IMR-90 (cell line): ENCODE data around the gene PCP4. TPM values are rescaled to one million over a fixed set of nuclear protein-coding genes. Genes with fewer than 3 reads are reported as not detected.

Experiments
- ATAC-seq: fragments of 200-7000 bp; cut with Tn5 transposase; 2 replicates; pipeline ENCODE4 v1.9.1; 2020; ENCODE audit warnings: low read depth, mild to moderate bottlenecking, moderate library complexity
- BruUV-seq: library from RNA; stranded (reverse); fragments of 400-500 nt; replicated peaks from 2 replicates; lab custom pipeline; 2021; lab: Mats Ljungman, UMichigan
- CTCF ChIA-PET: fragments of 300-600 bp; formaldehyde crosslinking; extraction: SDS; loops from one replicate; lab custom pipeline; 2021; ENCODE audit warnings: antibody characterized with exemption; lab: Yijun Ruan, JAX
- POLR2A ChIA-PET: fragments of 300-600 bp; sonication (Branson Sonifier 250); formaldehyde crosslinking; loops from one replicate; lab custom pipeline; 2022; ENCODE audit warnings: antibody characterized with exemption; ENCODE audit not compliant: unreplicated experiment; lab: Charles Lee
- DNase-seq: peaks from one replicate; pipeline ENCODE4 v3.0.0; 2013
- H2AFZ ChIP-seq: replicated peaks from 2 replicates; pipeline ENCODE3; 2013; ENCODE audit warnings: low read length, mild to moderate bottlenecking; ENCODE audit not compliant: poor library complexity
- H2AK5ac ChIP-seq: 2 replicates; pipeline ENCODE4 v1.6.1; 2013; ENCODE audit warnings: low read depth, low read length, inconsistent platforms
- H2AK9ac ChIP-seq: replicated peaks from 2 replicates; pipeline ENCODE3; 2013; ENCODE audit warnings: mild to moderate bottlenecking, low read depth, low read length, moderate library complexity; ENCODE audit not compliant: poor library complexity
- H2BK120ac ChIP-seq: 2 replicates; pipeline ENCODE4 v1.6.1; 2013; ENCODE audit warnings: low read depth, low read length, inconsistent platforms
- H2BK15ac ChIP-seq: 3 replicates; pipeline ENCODE4 v1.6.1; 2013; ENCODE audit warnings: low read depth, low read length, inconsistent platforms
- H2BK20ac ChIP-seq: 2 replicates; pipeline ENCODE4 v1.6.1; 2013; ENCODE audit warnings: low read depth, mild to moderate bottlenecking, inconsistent platforms, low read length, moderate library complexity
- H2BK5ac ChIP-seq: 2 replicates; pipeline ENCODE4 v1.6.1; 2013; ENCODE audit warnings: mild to moderate bottlenecking, low read depth, low read length, inconsistent platforms; ENCODE audit not compliant: poor library complexity, severe bottlenecking
- H3K14ac ChIP-seq: replicated peaks from 2 replicates; pipeline ENCODE4 v1.6.1; 2013; ENCODE audit warnings: low read depth, low read length, inconsistent platforms
- H3K18ac ChIP-seq: 2 replicates; pipeline ENCODE4 v1.6.1; 2013; ENCODE audit warnings: low read depth, low read length, control low read depth
- H3K23ac ChIP-seq: 2 replicates; pipeline ENCODE4 v1.6.1; 2013; ENCODE audit warnings: low read depth, low read length, inconsistent platforms
- H3K27ac ChIP-seq: 2 replicates; pipeline ENCODE4 v1.5.1; 2013; ENCODE audit warnings: mild to moderate bottlenecking, control low read depth, low read length; ENCODE audit not compliant: insufficient read depth
- H3K27me3 ChIP-seq: 2 replicates; pipeline ENCODE4 v1.6.1; 2013; ENCODE audit warnings: low read length; ENCODE audit not compliant: control insufficient read depth, insufficient read depth
- H3K36me3 ChIP-seq: 2 replicates; pipeline ENCODE4 v1.6.1; 2013; ENCODE audit warnings: low read length, mixed read lengths; ENCODE audit not compliant: control insufficient read depth, insufficient read depth
- H3K4ac ChIP-seq: 2 replicates; pipeline ENCODE4 v1.6.1; 2013; ENCODE audit warnings: low read depth, low read length, inconsistent platforms
- H3K4me1 ChIP-seq: 2 replicates; pipeline ENCODE4 v1.6.1; 2013; ENCODE audit warnings: low read length, mixed read lengths; ENCODE audit not compliant: control insufficient read depth, insufficient read depth
- H3K4me2 ChIP-seq: 2 replicates; pipeline ENCODE4 v1.6.1; 2013; ENCODE audit warnings: low read depth, mild to moderate bottlenecking, control low read depth, low read length, moderate library complexity
- H3K4me3 ChIP-seq: 2 replicates; pipeline ENCODE4 v1.5.1; 2013; ENCODE audit warnings: low read depth, mild to moderate bottlenecking, control low read depth, low read length, moderate library complexity; ENCODE audit not compliant: insufficient read depth
- H3K56ac ChIP-seq: 2 replicates; pipeline ENCODE4 v1.6.1; 2013; ENCODE audit warnings: low read length, inconsistent platforms; ENCODE audit not compliant: insufficient read depth; ENCODE audit errors: extremely low read depth
- H3K79me1 ChIP-seq, 2 experiments: 2 replicates each; pipeline ENCODE4 v1.6.1; 2013; ENCODE audit warnings: low read length in 2 of 2, inconsistent platforms in 1 of 2, low read depth in 1 of 2
- H3K9ac ChIP-seq: 2 replicates; pipeline ENCODE4 v1.6.1; 2013; ENCODE audit warnings: low read depth, low read length, control low read depth
- H3K9me1 ChIP-seq: 2 replicates; pipeline ENCODE4 v1.6.1; 2013; ENCODE audit warnings: low read length, inconsistent platforms; ENCODE audit not compliant: insufficient read depth
- H3K9me3 ChIP-seq: 2 replicates; pipeline ENCODE4 v1.6.1; 2013; ENCODE audit warnings: low read length; ENCODE audit not compliant: control insufficient read depth, insufficient read depth
- H4K20me1 ChIP-seq: 2 replicates; pipeline ENCODE4 v1.6.1; 2013; ENCODE audit warnings: low read length, inconsistent platforms; ENCODE audit not compliant: insufficient read depth
- H4K5ac ChIP-seq: 2 replicates; pipeline ENCODE4 v1.6.1; 2013; ENCODE audit warnings: mild to moderate bottlenecking, low read depth, low read length, control low read depth
- H4K8ac ChIP-seq, 2 experiments: 2 replicates each; pipeline ENCODE4 v1.6.1; 2013; ENCODE audit warnings: low read depth in 2 of 2, low read length in 2 of 2, control low read depth in 1 of 2, inconsistent platforms in 1 of 2
- H4K91ac ChIP-seq: 2 replicates; pipeline ENCODE4 v1.6.1; 2013; ENCODE audit warnings: low read depth, low read length, inconsistent platforms; ENCODE audit not compliant: insufficient read depth
- CEBPB ChIP-seq: IDR thresholded peaks from 2 replicates; pipeline ENCODE4 v1.6.1; 2012; ENCODE audit warnings: low read depth, low read length, improper control_type of control experiment
- MAFK ChIP-seq: IDR thresholded peaks from 2 replicates; pipeline ENCODE4 v1.6.1; 2012; ENCODE audit warnings: low read depth, low read length, improper control_type of control experiment
- MAZ ChIP-seq: IDR thresholded peaks from 2 replicates; pipeline ENCODE4 v1.6.1; 2012; ENCODE audit warnings: low read depth, mild to moderate bottlenecking, low read length, improper control_type of control experiment, moderate library complexity, borderline replicate concordance
- MXI1 ChIP-seq: IDR thresholded peaks from 2 replicates; pipeline ENCODE4 v1.6.1; 2012; ENCODE audit warnings: low read depth, mild to moderate bottlenecking, low read length, moderate library complexity, borderline replicate concordance
- POLR2A ChIP-seq: IDR thresholded peaks from 2 replicates; pipeline ENCODE4 v1.6.1; 2012; ENCODE audit warnings: mild to moderate bottlenecking, low read depth, low read length
- RAD21 ChIP-seq: IDR thresholded peaks from 2 replicates; pipeline ENCODE4 v1.6.1; 2012; ENCODE audit warnings: low read length, improper control_type of control experiment
- WGBS, 2 experiments: methylation state at CpG; one replicate each; pipeline versions ENCODE4 v1.1.5 to v1.1.7; 2013; ENCODE audit warnings: missing lambda C conversion rate in 2 of 2; ENCODE audit not compliant: insufficient read length in 1 of 2; ENCODE audit errors: extremely low coverage in 2 of 2; 5-methylcytosine and 5-hydroxymethylcytosine counted together
- dilution Hi-C: fragments of 300-500 bp; cut with HindIII; formaldehyde crosslinking; loops from one replicate; pipeline ENCODE4 v1.14.3; 2018; ENCODE audit warnings: low sequenced_read_pairs; ENCODE audit not compliant: unreplicated experiment
- in situ Hi-C: fragments of 300-500 bp; cut with MboI; formaldehyde crosslinking; loops from 3 replicates; pipeline ENCODE4 v1.14.3; 2019; ENCODE audit warnings: low sequenced_read_pairs, inconsistent platforms, mixed read lengths
- intact Hi-C: fragments of 100-400 bp; cut with micrococcal nuclease; formaldehyde crosslinking; loops from 2 replicates; pipeline ENCODE4 v1.10.0; 2022
- polyA plus RNA-seq, 3 experiments: library from polyadenylated mRNA; depleted of rRNA; stranded (reverse); fragments of >200 nt; gene quantifications; 2 replicates each; pipeline ENCODE4 v1.2.3, GENCODE V29; 2012; ENCODE audit warnings: low replicate concordance in 1 of 3
- total RNA-seq: library from RNA; depleted of rRNA; stranded (reverse); fragments of >200 nt; gene quantifications from 2 replicates; pipeline ENCODE4 v1.2.3, GENCODE V29; 2012
- TF ChIP-seq, protein P1 (sequence below): fragments of 150-350 bp; IDR thresholded peaks from 2 replicates; pipeline ENCODE4 v1.6.1; 2017; ENCODE audit warnings: mild to moderate bottlenecking, antibody characterized with exemption, low read length, low read depth

Gene PCP4
- total and polyA plus RNA-seq, 2 of the 4 experiments (the other 2 are of a cell fraction), result not detected

- H3K79me1 ChIP-seq, result no peaks in the 10 kb centered on the region
- no peak overlapping the region for H2AK5ac ChIP-seq
- no peak overlapping the region for H2BK20ac ChIP-seq
- H4K91ac ChIP-seq, result no peak overlapping the region
- no peak for TF ChIP-seq POLR2A
- TF ChIP-seq, protein P1, sequence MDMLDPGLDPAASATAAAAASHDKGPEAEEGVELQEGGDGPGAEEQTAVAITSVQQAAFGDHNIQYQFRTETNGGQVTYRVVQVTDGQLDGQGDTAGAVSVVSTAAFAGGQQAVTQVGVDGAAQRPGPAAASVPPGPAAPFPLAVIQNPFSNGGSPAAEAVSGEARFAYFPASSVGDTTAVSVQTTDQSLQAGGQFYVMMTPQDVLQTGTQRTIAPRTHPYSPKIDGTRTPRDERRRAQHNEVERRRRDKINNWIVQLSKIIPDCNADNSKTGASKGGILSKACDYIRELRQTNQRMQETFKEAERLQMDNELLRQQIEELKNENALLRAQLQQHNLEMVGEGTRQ, result no peak
- TF ChIP-seq MAZ, result no peak
- TF ChIP-seq MXI1, result no peak
- TF ChIP-seq CEBPB, result no peak
- no peak for TF ChIP-seq RAD21
- TF ChIP-seq MAFK, result no peak
- no peaks in the 10 kb centered on the region for H4K20me1 ChIP-seq
- no peak overlapping the region for H2BK15ac ChIP-seq
- WGBS, 2 experiments, result no CpG with 5 or more reads among the region's 1 CpG
- ATAC-seq (no peak), DNase-seq (no peak)
- no peak overlapping the region for H4K8ac ChIP-seq
- ChIA-PET CTCF (no interaction called here), POLR2A (no interaction called here)
- H2AFZ ChIP-seq, result no peak overlapping the region
- no peak overlapping the region for H3K56ac ChIP-seq
- H3K36me3 ChIP-seq, result no peaks in the 10 kb centered on the region
- H2BK120ac ChIP-seq, result no peak overlapping the region
- no peak overlapping the region for H3K14ac ChIP-seq
- no peak overlapping the region for H4K5ac ChIP-seq
- intact Hi-C loops, result no loop called here
- no TSS peak for BruUV-seq
- no peak overlapping the region for H3K4ac ChIP-seq
- no peak overlapping the region for H3K4me3 ChIP-seq
- no peak overlapping the region for H3K9ac ChIP-seq
- no peak overlapping the region for H2BK5ac ChIP-seq
- no peak overlapping the region for H2AK9ac ChIP-seq
- H3K9me1 ChIP-seq, result no peaks in the 10 kb centered on the region
- no peaks in the 10 kb centered on the region for H3K27me3 ChIP-seq
- H3K4me1 ChIP-seq, result no peaks in the 10 kb centered on the region
- dilution Hi-C loops, result no loop called here
- in situ Hi-C loops, result no loop called here
- H3K27ac ChIP-seq, result no peak overlapping the region
- H3K4me2 ChIP-seq, result no peak overlapping the region
- no peak overlapping the region for H3K23ac ChIP-seq
- no peak overlapping the region for H3K18ac ChIP-seq
- H3K9me3 ChIP-seq, result peaks cover 13% of the 10 kb centered on the region
These were observed 6.4 kb downstream of the PCP4 start for GRCh38 chr21:39873687-39874086.
